ENCODE data around the gene MICB.

Gene MICB

GRCh38 chr6:31533455-31533841, 35.5 kb downstream of the MICB start:
- no peak for DNase-seq (ENCODE audit: low read depth)
- TF ChIP-seq CTCF (IDR thresholded peaks at IDR 0.05; ENCODE audit: insufficient read depth, low read depth, low read length, missing control alignments): no peak

GRCh38 chr6:31534011-31534410, 36.1 kb downstream of the MICB start:
- no peak for TF ChIP-seq CTCF (IDR thresholded peaks at IDR 0.05; ENCODE audit: insufficient read depth, low read depth, low read length, missing control alignments)
- no peak for DNase-seq (ENCODE audit: low read depth)

More at GRCh38 chr6:31533455-31533841, 35.5 kb downstream of the MICB start:
- H3K4me3 ChIP-seq (ENCODE audit: low read length): no peak overlapping the region

GRCh38 chr6:31534521-31535040, 36.6 kb downstream of the MICB start:
- no peak for TF ChIP-seq CTCF (IDR thresholded peaks at IDR 0.05; ENCODE audit: insufficient read depth, low read depth, low read length, missing control alignments)
- no peak for DNase-seq (ENCODE audit: low read depth)
- H3K4me3 ChIP-seq (ENCODE audit: low read length): no peak overlapping the region

More at GRCh38 chr6:31534011-31534410, 36.1 kb downstream of the MICB start:
- H3K4me3 ChIP-seq (ENCODE audit: low read length): no peak overlapping the region

- DNase-seq (ENCODE audit: low read depth): no peak
- TF ChIP-seq CTCF (IDR thresholded peaks at IDR 0.05; ENCODE audit: insufficient read depth, low read depth, low read length, missing control alignments): no peak
- no peak overlapping the region for H3K4me3 ChIP-seq (ENCODE audit: low read length)
Observed at GRCh38 chr6:31535538-31536324, 37.8 kb downstream of the MICB start.

- no peak for DNase-seq (ENCODE audit: low read depth)
- no peak for TF ChIP-seq CTCF (IDR thresholded peaks at IDR 0.05; ENCODE audit: insufficient read depth, low read depth, low read length, missing control alignments)
- peak overlapping the region; percentile 91 for H3K4me3 ChIP-seq (ENCODE audit: low read length)
Observed at GRCh38 chr6:31538805-31539400, 41.0 kb downstream of the MICB start.

- H3K4me3 ChIP-seq (ENCODE audit: low read length): peak overlapping the region; percentile 91
- DNase-seq (ENCODE audit: low read depth): no peak
- no peak for TF ChIP-seq CTCF (IDR thresholded peaks at IDR 0.05; ENCODE audit: insufficient read depth, low read depth, low read length, missing control alignments)
Observed at GRCh38 chr6:31540640-31541039, 42.7 kb downstream of the MICB start.
